Nephron progenitor cell (in vitro differentiated cells): Measurements from ENCODE around the gene AHRR.

Experiments
- DNase-seq: peaks from one replicate; pipeline ENCODE4 v3.0.0; 2021
- H3K27ac Mint-ChIP-seq: 2 replicates; pipeline ENCODE4 v1.8.0; 2021; ENCODE audit warnings: mild to moderate bottlenecking, moderate library complexity, mixed read lengths
- H3K27me3 Mint-ChIP-seq: 2 replicates; pipeline ENCODE4 v1.8.0; 2021; ENCODE audit warnings: mild to moderate bottlenecking, low read depth, mixed read lengths; ENCODE audit not compliant: poor library complexity
- H3K36me3 Mint-ChIP-seq: 2 replicates; pipeline ENCODE4 v1.8.0; 2021; ENCODE audit warnings: low read depth, mixed read lengths
- H3K4me1 Mint-ChIP-seq: 2 replicates; pipeline ENCODE4 v1.8.0; 2021; ENCODE audit warnings: mixed read lengths
- H3K4me3 Mint-ChIP-seq: 2 replicates; pipeline ENCODE4 v1.8.0; 2021; ENCODE audit warnings: mild to moderate bottlenecking, moderate library complexity, mixed read lengths
- H3K9me3 Mint-ChIP-seq: 2 replicates; pipeline ENCODE4 v1.8.0; 2021; ENCODE audit warnings: mild to moderate bottlenecking, moderate library complexity, mixed read lengths
- TF ChIP-seq, protein P1 (sequence below): fragments of 200-600 bp; sonication (generic); IDR thresholded peaks from 2 replicates; pipeline ENCODE4 v1.5.0; 2021; ENCODE audit warnings: antibody characterized with exemption

AHRR gene

DNA sequence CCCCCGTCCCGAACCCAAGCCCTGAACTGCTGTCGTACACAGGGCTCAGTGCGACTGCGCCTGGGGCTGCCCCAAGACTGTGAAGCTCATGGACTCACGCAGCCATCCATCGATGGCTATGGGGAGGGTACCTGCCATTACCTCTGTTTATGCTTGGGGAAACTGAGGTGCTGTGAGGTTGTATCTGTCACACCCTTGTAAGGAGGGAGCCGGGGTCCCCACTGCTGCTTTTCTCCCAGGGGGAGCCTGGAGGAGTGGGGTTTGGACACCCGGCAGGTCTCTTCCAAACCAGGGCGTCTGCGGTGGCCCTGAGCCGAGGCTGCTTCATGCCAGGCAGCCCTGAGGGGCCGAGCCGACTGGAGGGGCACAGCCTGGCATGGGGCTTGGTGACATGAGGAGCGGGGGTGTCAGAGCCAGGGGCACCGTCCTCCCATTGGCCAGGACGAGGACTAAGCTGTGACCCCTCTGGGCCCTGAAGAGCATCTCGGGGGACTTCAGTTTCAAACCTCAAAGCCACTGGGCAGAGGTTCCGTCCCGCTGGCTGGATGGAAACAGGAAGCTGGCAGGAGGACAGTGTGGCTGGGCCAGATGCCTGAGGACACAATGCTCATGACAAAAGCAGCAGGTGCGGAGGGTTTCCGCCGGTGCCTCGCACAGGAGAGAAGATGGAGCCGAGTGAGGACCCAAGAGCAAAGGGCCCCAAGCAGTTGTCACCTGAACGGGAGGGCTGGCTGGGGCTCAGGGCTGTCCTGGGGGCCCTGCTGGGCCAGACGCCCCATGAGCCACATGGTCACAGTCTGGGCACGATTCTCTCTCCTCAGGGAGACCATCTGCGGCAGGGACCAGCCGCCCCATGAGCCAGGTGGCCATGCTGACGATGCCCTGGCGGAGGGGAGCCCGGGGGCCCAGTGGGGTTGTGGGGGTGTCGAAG, 67.0 kb downstream of the AHRR start:
- H3K27ac Mint-ChIP-seq = no peak overlapping the region
- TF ChIP-seq, protein P1, sequence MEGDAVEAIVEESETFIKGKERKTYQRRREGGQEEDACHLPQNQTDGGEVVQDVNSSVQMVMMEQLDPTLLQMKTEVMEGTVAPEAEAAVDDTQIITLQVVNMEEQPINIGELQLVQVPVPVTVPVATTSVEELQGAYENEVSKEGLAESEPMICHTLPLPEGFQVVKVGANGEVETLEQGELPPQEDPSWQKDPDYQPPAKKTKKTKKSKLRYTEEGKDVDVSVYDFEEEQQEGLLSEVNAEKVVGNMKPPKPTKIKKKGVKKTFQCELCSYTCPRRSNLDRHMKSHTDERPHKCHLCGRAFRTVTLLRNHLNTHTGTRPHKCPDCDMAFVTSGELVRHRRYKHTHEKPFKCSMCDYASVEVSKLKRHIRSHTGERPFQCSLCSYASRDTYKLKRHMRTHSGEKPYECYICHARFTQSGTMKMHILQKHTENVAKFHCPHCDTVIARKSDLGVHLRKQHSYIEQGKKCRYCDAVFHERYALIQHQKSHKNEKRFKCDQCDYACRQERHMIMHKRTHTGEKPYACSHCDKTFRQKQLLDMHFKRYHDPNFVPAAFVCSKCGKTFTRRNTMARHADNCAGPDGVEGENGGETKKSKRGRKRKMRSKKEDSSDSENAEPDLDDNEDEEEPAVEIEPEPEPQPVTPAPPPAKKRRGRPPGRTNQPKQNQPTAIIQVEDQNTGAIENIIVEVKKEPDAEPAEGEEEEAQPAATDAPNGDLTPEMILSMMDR = no peak
- no peak overlapping the region for H3K4me3 Mint-ChIP-seq
- peaks cover 29% of the 10 kb centered on the region for H3K9me3 Mint-ChIP-seq
- peaks cover 23% of the 10 kb centered on the region for H3K27me3 Mint-ChIP-seq
- DNase-seq = no peak
- peaks cover 31% of the 10 kb centered on the region for H3K4me1 Mint-ChIP-seq
- peaks cover 9% of the 10 kb centered on the region for H3K36me3 Mint-ChIP-seq

DNA sequence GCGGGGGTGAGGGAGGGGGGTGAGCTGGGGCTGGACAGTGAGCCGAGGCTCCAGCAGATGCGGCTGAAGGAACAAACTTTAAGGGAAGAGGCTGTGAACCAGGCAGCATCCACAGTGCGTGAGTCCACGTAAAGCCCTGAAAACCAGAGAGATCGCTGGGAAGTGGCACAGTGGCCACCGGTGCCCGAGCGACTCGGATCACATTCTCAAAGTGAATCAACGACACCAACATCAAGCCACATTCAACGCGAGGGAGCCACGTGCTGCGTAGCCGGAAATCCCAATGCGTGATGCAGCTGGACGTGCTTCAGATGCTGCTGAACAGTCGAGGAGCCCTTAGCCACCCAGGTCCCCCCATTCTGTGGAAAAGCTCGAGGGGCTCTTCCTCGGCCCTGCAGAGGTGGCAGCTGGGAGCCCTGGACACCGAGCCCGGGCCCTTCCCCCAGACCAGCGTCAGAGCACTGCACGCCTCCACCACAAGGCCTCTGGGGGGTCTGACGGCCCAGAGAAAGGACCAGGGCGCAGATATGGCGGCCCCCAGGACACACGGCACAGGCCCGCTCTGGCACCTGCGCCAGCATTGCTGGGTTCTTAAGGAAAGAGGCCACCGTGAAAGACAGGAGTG, 67.8 kb downstream of the AHRR start:
- TF ChIP-seq, protein P1 = no peak
- no peak overlapping the region for H3K4me3 Mint-ChIP-seq
- no peak overlapping the region for H3K27ac Mint-ChIP-seq
- no peak for DNase-seq
- H3K4me1 Mint-ChIP-seq = peaks cover 38% of the 10 kb centered on the region
- H3K36me3 Mint-ChIP-seq = peaks cover 9% of the 10 kb centered on the region
- peaks cover 23% of the 10 kb centered on the region for H3K9me3 Mint-ChIP-seq
- peaks cover 28% of the 10 kb centered on the region for H3K27me3 Mint-ChIP-seq

DNA sequence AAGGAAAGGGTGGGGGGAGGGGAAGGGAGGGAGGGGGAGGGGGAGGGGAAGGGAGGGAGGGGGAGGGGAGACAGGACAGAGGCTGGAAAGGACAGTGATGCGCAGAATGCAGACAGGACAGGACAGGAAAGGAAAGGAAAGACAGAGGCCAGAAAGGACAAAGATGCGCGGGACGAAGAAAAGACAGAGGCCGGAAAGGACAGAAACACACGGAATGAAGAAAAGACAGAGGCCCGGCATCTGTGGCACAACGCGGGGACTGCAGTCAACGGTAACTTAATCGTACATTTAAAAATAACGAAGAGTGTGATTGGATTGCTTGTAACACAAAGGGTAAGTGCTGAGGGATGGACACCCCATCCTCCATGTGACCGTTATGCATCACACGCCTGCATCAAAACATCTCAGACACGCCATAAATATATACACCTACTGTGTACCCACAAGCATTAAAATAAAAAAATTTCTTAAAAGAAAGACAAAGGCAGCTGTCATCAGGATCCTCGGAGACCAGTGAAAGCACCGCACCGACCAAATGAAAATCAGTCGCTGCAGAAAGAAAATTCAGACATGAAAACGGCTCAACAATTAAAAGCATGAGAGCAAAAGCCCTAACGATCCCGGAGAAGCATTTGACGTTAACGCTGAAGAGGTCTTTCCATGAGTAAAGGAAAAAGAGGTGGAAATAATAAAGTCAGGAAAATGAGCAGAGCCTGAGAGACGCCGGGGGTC, 68.5 kb downstream of the AHRR start:
- TF ChIP-seq, protein P1 = no peak
- H3K27ac Mint-ChIP-seq = peak overlapping the region; percentile 62
- H3K4me3 Mint-ChIP-seq = peak overlapping the region; percentile 35
- peaks cover 39% of the 10 kb centered on the region for H3K4me1 Mint-ChIP-seq
- peaks cover 9% of the 10 kb centered on the region for H3K36me3 Mint-ChIP-seq
- H3K27me3 Mint-ChIP-seq = peaks cover 28% of the 10 kb centered on the region
- no peak for DNase-seq
- peaks cover 15% of the 10 kb centered on the region for H3K9me3 Mint-ChIP-seq

GRCh38 chr5:390623-391491, 69.3 kb downstream of the AHRR start:
- H3K36me3 Mint-ChIP-seq = peaks cover 2% of the 10 kb centered on the region
- peaks cover 7% of the 10 kb centered on the region for H3K9me3 Mint-ChIP-seq
- no peak overlapping the region for H3K27ac Mint-ChIP-seq
- TF ChIP-seq, protein P1 = no peak
- H3K27me3 Mint-ChIP-seq = peaks cover 31% of the 10 kb centered on the region
- H3K4me3 Mint-ChIP-seq = peak overlapping the region; percentile 30
- no peak for DNase-seq
- H3K4me1 Mint-ChIP-seq = peaks cover 47% of the 10 kb centered on the region

GRCh38 chr5:392431-392988, 71.0 kb downstream of the AHRR start:
- TF ChIP-seq, protein P1 = no peak
- peak overlapping the region; percentile 57 for H3K27ac Mint-ChIP-seq
- DNase-seq = no peak
- peaks cover 25% of the 10 kb centered on the region for H3K27me3 Mint-ChIP-seq
- H3K9me3 Mint-ChIP-seq = no peaks in the 10 kb centered on the region
- peaks cover 48% of the 10 kb centered on the region for H3K4me1 Mint-ChIP-seq
- H3K4me3 Mint-ChIP-seq = no peak overlapping the region
- no peaks in the 10 kb centered on the region for H3K36me3 Mint-ChIP-seq
